Stimulated activated CD8-positive, alpha-beta memory T cell treated with anti-CD3 and anti-CD28 coated beads, Interleukin-2, amount 100 ng/mL, for 1 hour (primary cell): Measurements from ENCODE around the gene PSMA7.
A peak's percentile ranks its signal among the peaks of the same experiment; 100 is the strongest.
"Not testable (repeated sequence)": the region's sequence is repeated elsewhere in the genome, so short reads cannot be mapped to it uniquely, and the experiment has no call there.

Experiments used
- DNase-seq, 2 donors: peaks; one replicate each; pipeline ENCODE4 v3.0.0-alpha.2; 2020; ENCODE audit warnings: low read depth in 2 of 2

Gene PSMA7

DNA sequence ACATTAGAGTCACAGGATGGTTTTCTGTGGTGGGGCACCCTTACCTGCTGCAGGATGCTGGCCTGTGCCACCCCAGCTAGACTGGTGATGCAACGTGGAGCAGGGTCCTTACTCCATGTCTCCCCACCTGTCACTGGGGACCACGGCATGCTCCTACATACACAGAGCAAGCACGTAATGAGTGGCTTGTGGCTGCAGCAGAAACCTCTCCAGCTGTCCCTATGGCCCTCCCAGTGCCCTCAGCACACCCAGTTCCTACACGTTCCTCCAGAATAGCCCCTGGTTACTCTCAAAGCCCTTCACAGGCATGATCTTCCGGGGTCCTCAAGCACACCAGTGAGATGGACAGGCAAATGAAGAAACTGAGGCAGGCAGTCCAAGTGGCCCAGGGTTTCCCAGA, 24.1 kb downstream of the PSMA7 start:
- DNase-seq: no peak

DNA sequence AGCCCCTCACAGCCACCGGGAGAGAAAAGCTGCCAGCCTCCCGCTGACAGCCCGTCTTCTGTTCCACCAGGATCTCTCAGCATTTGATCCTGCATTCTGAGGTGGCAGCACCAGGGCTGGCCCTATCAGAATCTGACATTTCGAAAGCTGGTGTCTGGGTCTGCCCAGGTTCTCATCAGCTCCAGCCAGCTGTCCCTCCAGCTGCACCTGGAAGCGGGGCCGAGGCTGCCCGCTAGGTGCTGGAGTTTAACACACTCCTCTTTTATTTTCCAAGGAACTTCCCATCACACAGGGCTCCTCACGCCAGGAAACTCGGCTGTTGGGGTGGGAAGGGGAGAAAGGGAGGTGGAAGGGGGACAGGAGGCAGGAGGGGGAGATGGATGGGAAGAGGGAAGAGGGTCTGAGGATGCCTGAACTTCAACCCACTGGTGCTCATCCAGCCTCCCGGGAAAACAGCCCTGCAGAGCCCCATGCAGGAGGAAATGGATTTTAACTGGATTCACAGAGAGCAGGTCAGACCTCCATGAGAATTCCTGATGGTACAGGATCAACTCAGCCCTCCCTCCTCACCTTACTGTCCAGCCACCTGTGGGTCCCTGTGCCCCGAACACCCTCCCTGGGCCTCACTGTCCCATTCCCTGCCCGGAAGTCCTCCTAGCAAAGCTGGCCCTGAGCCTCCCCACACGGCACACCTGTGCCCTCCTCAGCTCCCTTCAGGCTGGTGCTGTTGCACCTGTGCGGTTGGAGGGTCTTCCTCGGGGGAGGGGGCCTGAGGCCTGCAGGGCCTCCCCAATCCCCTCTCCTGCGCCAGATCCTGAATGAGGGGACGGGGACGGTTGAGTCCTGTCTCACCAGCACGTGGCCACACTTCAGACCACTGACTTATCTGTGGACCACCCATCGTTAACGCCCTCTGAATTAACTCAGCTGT, 24.8 kb downstream of the PSMA7 start:
- DNase-seq: no peak

DNA sequence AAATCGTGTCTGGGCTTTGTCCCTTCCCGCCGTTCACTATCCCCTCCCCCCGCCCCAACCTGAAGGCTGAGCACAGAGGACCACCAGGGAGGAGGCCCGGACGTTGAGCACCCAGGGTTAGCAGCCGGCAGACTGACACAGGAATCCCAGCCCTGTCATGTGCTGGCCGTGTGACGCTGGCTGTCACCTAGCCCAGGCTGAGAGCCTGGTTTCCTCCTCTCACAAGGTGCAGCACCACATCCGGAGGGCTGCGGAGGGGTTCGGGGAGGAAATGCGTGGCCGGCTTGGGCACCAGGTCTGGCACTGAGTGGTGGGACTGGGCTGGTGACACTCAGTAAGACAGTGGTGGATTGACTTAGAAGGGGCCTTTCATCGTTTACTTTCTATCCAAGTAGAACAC, 25.5 kb downstream of the PSMA7 start:
- DNase-seq: peak; percentile 40 to 58

DNA sequence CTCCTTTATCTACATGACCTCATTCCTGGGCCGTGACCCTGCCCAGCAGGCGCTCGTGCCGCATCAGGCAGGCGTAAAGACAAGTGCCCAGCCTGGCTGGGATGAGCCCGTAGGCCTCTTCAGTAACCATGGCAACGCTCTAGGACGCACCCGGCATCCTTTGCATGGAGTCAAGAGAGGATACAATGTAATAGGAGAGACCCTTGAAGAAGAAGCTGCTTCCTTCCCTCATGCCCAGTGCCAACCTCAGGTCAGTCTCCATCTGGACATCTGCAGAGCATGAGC, 25.9 kb downstream of the PSMA7 start:
- DNase-seq: no peak

DNA sequence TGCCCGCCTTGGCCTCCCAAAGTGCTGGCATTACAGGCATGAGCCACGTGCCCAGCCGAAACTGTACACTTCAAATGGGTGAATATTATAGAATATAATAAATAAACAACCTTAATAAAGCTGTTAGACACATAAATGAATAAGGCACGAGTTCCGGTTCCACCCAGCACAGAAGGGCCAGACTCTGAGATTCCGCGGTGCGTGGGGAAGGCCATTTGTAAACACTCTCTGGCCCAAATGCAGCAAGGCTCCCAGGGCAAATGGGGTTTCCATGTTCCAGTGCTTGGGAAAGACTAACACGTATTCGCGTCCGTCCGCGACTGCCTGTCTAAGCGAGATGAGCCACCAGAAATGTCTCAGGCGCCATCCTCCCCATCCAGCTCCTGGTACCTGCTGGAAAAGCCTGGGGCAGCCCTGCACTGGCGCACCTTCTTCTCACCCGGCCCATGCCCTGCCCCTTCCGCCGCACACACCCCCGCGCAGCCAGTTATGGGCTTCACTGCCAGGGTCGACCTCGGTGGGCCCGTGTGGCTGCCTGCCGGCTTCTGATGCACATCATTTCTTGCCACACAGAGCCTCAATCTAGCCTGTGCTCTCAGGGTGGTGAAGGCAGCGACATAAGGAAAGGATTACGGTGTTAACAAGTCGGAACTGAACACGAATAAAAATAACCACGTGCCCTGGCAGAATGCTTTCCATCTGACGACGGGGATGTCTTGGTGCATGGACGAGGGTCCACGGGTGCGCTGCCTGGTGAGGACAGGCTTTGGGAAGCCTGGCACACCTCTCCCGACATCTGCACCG, 26.4 kb downstream of the PSMA7 start:
- DNase-seq: no peak

DNA sequence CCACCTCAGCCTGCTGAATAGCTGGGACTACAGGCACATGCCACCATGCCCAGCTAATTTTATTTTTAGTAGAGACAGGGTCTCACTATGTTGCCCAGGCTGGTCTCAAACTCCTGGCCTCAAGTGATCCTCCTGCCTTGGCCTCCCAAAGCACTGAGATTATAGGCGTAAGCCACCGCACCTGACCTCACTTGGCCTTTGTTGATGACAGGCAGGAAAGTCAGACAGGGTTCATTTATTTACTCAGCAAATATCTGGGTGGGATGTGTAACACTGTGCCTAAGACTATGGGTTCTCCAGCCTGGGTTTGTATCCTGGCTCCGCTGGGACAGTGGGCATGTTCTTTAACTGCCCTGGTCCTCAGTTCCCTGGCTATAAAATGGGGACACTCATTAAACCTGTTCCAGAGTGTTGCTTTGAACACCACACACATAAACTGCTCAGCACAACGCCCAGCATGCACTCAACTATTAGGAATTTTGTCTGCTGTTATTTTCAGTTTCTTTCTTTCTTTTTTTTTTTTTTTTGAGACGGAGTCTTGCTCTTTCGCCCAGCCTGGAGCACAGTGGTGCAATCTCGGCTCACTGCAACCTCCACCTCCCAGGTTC, 27.3 kb downstream of the PSMA7 start:
- not testable (repeated sequence) for DNase-seq

DNA sequence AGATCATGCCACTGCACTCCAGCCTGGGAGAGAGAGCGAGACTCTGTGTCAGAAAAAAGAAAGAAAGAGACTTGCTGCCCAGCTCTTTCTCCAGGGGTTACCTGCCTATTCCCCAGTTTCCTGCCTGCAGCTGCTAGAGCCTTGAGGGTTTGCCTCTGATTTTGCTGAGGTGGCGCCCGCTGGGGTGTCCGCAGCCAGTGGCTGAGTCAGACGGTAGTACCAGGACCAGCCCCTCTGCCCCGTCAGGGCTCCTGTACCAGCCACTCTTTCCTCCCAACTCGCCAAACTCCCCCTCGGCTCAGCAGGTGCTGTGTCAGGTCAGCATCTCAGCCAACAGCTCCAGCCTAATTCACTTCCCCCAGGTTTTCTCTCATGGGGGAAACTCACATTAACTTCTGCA, 28.3 kb downstream of the PSMA7 start:
- DNase-seq: no peak

DNA sequence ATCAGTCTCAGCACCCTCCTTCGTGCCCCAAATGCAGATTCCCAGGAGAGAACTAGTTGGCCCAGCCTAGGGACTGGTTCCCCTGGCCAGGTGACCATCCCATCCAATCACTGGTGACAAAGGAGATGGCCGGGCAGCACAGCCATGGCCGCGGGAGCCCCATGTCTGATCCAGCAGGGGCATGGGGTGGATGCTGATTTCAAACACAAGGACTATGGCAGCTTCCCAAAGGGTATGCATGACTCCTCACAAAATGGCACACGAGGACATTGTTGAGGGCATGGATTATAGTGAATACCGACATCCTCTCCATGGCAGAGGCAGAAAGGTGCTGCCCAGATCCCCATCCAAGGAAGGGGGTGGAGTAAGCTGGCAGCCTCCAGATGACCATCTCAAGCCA, 30.8 kb downstream of the PSMA7 start:
- DNase-seq: no peak

DNA sequence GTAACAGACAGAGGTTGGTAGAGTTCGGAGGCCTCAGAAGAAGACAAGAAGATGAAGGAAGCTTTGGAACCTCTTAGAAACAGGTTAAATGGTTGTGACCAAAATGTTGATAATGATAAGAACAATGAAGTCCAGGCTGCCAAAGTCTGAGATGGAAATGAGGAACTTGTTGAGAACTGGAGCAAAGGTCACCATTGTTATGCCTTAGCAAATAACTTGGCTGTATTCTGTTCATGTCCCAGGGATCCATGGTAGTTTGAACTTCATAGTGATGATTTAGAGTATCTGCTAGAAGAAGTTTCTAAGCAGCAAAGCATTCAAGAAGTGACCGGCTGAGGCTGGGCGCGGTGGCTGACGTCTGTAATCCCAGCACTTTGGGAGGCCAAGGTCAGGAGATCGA, 32.0 kb downstream of the PSMA7 start:
- DNase-seq: no peak

DNA sequence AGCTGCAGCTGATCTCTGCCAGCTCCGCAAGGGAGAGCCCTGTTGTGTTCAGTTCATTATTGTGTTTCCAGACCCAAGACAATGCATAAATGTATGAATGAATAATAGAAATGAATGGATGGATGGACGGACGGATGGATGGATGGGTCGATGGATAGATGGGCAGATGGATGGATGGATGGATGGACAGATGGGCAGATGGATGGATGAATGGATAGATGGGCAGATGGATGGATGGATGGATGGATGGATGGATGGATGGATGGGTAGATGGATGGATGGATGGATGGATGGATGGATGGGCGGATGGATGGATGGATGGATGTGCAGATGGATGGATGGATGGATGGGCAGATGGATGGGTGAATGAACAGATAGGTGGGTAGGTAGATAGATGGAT, 37.6 kb downstream of the PSMA7 start:
- no peak for DNase-seq

DNA sequence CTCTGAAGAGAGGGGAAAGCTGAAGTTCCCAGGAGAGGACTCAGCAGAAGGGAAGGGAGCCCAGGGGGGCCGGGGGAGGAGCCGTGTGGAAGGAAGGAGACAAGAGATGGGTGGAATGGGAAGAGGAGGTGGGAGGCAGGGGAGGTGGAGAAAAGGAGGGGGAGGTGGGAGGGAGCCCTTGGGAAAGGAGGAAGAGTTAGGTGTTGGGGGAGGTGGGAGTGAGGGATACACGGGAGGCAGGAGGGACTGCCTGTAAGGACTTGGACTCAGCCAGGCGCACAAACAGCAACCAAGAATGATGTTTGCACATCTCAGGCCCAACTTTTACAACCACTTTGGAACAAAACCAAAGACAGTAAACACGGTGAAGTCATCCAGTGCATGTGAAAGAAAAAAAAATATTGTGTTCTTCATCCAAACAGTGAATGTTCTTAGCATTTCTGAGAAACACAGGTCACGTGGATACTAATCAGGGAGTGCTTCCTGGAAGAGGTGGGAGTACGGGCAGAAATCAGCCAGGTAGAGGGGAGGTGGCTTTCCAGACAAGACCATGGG, 38.3 kb downstream of the PSMA7 start:
- DNase-seq: no peak

DNA sequence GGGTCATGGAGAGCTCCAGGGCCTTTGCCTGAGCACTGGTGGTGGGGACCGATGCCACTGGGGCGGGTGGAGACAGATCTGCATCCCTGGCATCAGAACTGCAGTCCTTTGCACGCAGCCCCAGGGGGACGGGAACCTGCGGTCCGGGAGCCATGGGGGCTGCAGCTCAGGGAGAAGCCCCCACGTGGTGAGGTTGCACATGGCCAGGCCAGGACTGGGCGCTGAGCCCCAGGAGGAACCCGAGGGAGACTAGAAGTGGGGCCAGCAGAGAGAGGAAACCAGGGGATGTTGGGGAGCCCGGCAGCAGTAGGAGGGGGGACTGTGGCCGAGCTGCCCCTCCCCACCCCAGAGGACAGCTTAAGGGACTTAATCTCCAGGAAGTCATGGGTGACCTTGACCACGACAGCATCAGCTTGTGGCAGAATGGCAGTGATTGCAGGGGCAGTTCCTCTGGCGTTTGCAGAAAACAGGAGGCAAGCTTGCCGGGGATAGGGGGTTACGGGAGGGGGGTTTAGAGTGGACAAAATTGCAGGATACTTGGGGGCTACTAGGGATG, 38.9 kb downstream of the PSMA7 start:
- no peak for DNase-seq

DNA sequence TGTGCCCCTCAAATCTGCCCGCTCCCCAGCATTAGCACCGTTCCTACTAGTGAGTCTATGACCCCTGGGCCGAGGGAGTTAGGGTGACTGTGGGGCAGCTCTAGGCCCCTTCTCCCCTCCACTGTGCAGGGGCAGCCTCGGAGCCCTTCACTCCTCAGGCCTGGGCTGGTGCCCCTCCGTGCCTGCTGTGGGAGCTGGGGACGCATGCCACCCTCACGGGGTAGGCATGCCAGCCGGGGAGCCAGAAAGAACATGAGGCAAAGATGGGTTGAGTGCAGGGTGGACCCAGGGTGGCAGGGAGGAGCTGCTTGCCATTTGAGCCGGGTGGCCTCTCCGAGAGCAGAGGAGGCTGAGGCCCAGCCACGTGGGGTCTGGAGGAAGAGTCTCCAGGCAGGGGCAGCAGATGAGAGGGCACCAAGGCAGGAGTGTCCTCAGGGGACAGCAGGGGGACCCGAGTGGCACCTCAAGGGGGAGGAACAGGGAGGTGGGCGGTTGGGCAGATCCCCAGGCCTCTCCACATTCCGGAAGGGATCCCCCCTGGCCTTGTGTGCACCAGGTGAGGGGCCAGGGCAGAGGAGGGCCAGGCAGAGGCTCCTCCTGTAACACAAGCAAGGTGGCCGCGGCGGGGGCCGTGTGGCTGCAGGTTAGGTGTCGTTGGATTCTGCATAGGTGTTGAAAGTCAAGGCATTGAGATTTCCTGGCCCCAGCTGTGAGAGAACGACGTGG, 39.5 kb downstream of the PSMA7 start:
- no peak for DNase-seq

DNA sequence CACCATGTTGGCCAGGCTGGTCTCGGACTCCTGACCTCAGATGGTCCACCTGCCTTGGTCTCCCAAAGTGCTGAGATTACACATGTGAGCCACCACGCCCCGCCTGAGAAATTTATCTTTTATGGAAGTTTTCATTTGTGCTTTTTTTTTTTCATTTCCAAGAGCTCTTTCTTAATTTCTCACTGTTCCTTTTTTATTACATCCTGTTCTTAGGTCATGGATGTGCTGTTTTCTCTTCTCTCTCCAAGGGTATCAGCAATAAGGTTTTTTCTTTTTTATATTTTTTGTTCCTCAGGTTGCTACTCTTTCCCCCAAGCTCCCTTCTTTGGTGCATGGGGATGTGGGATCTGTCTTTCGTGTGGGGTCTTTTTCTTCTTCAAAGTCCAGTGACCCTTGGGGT, 42.1 kb downstream of the PSMA7 start:
- no peak for DNase-seq

DNA sequence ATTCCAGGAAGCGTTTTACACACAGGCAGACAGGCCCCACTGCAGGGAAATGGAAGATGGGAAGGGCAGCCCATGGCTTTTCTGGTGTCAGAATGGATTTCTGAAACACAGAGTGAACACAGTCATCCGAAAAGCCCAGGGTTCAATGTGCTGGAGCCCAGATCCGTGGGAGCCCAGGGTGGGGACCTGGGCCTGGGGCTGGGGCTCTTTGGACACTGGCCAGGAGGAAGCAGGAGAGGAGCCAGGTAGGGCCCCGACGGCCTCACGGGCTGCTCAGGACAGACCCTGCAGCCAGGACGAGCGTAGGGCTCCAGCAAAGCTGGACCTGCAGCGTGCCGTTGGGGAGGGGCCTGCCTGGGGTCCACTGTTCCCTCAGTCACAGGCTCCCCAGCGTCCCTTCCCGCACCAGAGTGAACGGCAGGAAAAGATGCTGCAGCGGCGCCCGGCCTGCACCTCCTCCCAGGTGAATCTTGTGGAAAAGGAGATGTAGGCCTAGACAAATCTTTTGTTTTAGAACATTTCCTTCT, 45.2 kb downstream of the PSMA7 start:
- no peak for DNase-seq

DNA sequence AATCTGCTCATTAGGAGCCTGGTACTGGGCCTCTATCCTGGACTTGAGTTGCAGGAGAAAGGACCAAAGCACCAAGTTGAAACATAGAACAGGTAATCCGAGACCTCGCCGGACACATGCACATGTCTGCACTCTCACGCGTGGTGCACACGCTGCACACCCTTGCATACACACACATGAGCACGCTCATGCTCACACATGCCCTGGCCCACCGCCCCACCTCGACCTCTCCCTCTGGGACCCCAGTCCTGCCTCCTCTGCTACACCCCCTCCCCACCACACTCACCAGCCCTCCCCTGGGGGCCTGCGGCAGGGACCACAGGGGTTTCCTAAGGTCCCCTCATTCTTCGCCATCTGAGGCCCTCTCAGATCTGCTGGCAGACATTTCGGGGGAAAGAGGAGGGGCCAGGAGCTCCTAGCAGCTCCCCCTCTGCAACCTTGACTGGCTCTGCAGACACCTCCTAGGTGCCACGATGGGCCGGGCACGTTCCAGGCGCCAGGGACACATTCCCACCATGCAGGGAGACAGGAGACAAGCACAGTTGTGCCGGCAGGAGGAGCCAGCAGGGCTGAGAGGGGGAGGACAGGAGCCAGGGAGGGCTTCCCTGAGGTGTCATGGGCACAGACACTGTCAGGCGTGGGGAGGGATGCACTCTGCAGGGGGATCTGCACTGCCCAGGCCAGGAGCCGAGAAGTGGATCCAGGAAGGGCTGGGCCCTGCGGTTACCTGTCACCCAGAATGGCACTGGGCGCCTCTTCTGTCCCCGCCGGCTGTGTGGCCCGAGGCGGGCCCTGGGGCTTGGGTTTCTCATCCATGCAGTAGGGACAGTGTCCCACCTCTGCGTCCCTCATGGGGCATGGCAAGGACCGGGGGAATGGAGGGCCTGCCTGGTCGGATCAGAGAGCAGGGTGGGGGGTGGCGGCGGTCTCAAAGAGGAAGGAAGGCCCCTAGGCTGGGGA, 46.5 kb downstream of the PSMA7 start:
- no peak for DNase-seq

DNA sequence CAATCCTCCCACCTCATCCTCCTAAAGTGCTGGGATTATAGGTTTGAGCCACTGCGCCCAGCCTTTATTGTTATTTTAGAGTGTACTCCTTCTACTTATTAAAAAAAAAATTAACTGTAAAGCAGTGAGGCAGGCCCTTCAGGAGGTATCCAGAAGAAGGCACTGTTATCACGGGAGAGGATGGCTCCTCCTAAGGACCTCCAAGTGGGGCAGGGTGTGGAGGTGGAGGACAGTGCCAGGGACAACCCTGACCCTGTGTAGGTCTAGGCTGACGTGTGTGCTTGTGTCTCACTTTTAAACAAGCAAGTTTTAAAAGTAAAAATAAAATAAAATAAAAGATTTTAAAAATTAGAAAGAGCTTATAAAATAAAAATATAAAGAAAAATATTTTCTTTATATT, 53.8 kb downstream of the PSMA7 start:
- DNase-seq: no peak

DNA sequence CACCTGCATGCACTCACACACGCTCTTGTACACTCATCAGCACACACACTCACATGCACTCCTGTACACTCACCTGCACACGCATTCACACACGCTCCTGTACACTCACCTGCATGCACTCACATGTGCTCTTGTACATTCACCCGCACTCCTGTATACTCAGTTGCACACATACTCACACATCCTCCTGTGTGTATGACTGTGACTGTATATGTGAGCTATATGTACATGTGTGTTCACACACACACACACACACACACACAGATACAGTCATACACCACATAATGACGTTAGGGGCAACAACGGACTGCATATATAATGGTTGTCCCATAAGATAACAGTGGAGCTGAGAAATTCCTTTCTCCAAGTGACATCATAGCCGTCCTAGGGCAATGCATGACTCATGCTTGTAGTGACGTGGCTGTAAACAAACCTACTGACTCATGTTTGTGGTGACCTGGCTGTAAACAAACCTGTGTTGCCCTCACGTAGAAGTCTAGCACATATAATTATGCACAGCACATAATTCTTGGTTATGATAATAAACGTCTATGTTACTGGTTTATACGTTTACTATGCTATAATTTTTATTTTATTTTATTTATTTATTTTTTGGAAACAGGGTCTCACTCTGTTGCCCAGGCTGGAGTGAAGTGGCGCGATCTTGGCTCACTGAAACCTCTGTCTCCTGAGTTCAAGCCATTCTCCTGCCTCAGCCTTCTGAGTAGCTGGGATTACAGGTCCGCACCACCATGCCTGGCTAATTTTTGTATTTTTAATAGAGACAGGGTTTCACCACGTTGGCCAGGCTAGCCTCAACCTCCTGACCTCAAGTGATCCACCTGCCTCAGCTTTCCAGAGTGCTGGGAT, 54.7 kb downstream of the PSMA7 start:
- DNase-seq: no peak

DNA sequence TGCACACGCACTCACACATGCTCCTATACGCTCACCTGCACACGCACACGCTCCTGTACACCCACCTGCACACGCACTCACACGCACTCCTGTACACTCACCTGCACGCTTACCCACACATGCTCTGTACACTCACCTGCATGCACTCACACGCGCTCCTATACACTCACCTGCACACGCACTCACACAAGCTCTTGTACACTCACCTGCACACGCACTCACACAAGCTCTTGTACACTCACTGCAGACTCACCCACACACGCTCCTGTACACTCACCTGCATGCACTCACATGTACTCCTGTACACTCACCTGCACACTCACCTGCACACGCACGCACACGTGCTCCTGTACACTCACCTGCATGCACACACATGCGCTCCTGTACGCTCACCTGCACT, 55.6 kb downstream of the PSMA7 start:
- DNase-seq: no peak
